CD4-positive, alpha-beta memory T cell (primary cell): ENCODE results near the gene DLD. TPM values are rescaled to one million over a fixed set of nuclear protein-coding genes. Genes with fewer than 3 reads are reported as not detected.
A peak's percentile ranks its signal among the peaks of the same experiment; 100 is the strongest.
"Not testable (repeated sequence)": the region's sequence is repeated elsewhere in the genome, so short reads cannot be mapped to it uniquely, and the experiment has no call there.

ENCODE experiments used
- CTCF ChIA-PET: fragments of 350-600 bp; sonication (Branson Sonifier 250); formaldehyde crosslinking; loops from one replicate; lab custom pipeline; 2021; ENCODE audit warnings: inconsistent platforms; ENCODE audit not compliant: partially characterized antibody; lab: Charles Lee
- POLR2A ChIA-PET: fragments of 350-600 bp; sonication (Branson Sonifier 250); formaldehyde crosslinking; loops from one replicate; lab custom pipeline; 2021; ENCODE audit not compliant: partially characterized antibody; lab: Charles Lee
- DNase-seq, 5 donors: peaks; one replicate each; pipeline versions ENCODE4 v3.0.0 to v3.0.0-alpha.2; 2020 to 2022; ENCODE audit warnings: mixed read lengths in 1 of 5
- H3K27ac ChIP-seq: one replicate; pipeline ENCODE4 v1.7.0; 2013; ENCODE audit warnings: low read depth, low read length
- H3K27me3 ChIP-seq: 2 replicates; pipeline ENCODE4 v1.7.0; 2013; ENCODE audit warnings: mild to moderate bottlenecking, low read length, moderate library complexity; ENCODE audit not compliant: insufficient read depth
- H3K36me3 ChIP-seq: 2 replicates; pipeline ENCODE4 v1.7.0; 2013; ENCODE audit warnings: mild to moderate bottlenecking, low read length, moderate library complexity; ENCODE audit not compliant: insufficient read depth
- H3K4me1 ChIP-seq: 2 replicates; pipeline ENCODE4 v1.7.0; 2013; ENCODE audit warnings: mild to moderate bottlenecking, low read length, moderate library complexity; ENCODE audit not compliant: insufficient read depth
- H3K4me3 ChIP-seq, 2 donors: one replicate each; pipeline ENCODE4 v1.7.0; 2013; ENCODE audit warnings: low read length in 2 of 2, mild to moderate bottlenecking in 1 of 2
- H3K9me3 ChIP-seq, 2 donors: one replicate each; pipeline ENCODE4 v1.7.0; 2013; ENCODE audit warnings: low read length in 2 of 2, control low read depth in 1 of 2; ENCODE audit not compliant: control insufficient read depth in 1 of 2
- H3K27ac Mint-ChIP-seq, 7 donors: one replicate each; pipeline ENCODE4 v1.8.0; 2020 to 2021; ENCODE audit warnings: mixed read lengths in 7 of 7, mild to moderate bottlenecking in 6 of 7, inconsistent platforms in 3 of 7, moderate library complexity in 3 of 7
- H3K27me3 Mint-ChIP-seq, 2 donors: one replicate each; pipeline ENCODE4 v1.8.0; 2020 to 2021; ENCODE audit warnings: mixed read lengths in 2 of 2
- H3K36me3 Mint-ChIP-seq, 2 donors: one replicate each; pipeline ENCODE4 v1.8.0; 2020 to 2021; ENCODE audit warnings: mixed read lengths in 2 of 2, inconsistent platforms in 1 of 2, mild to moderate bottlenecking in 1 of 2
- H3K4me1 Mint-ChIP-seq, 4 donors: one replicate each; pipeline ENCODE4 v1.8.0; 2020 to 2021; ENCODE audit warnings: mixed read lengths in 4 of 4, mild to moderate bottlenecking in 1 of 4
- H3K4me3 Mint-ChIP-seq, 8 donors: one replicate each; pipeline ENCODE4 v1.8.0; 2020 to 2021; ENCODE audit warnings: mixed read lengths in 8 of 8, mild to moderate bottlenecking in 7 of 8, moderate library complexity in 6 of 8, inconsistent platforms in 3 of 8
- H3K9me3 Mint-ChIP-seq, 8 donors: one replicate each; pipeline ENCODE4 v1.8.0; 2020 to 2021; ENCODE audit warnings: mixed read lengths in 8 of 8, mild to moderate bottlenecking in 5 of 8, inconsistent platforms in 3 of 8, moderate library complexity in 1 of 8
- intact Hi-C: fragments of 100-400 bp; cut with micrococcal nuclease; formaldehyde crosslinking; loops from one replicate; pipeline ENCODE4 v1.15.1; 2023
- polyA plus RNA-seq, 2 donors: library from polyadenylated mRNA; unstranded; fragments of 300-500 nt; fragmentation: Illumina TruSeq; gene quantifications; one replicate each; pipeline ENCODE4 v1.2.3, GENCODE V29; 2021
- total RNA-seq, 2 experiments: library from RNA; stranded (reverse); gene quantifications; one replicate each; pipeline ENCODE4 v1.2.3, GENCODE V29; 2021

Gene DLD
- total and polyA plus RNA-seq, 4 experiments from 2014 or later, result 42.1 to 75.9 (median 54.5) TPM

- CTCF ChIA-PET, result no interaction called here
- Histone ChIP-seq H3K9me3 (no peaks in the 10 kb centered on the region), H3K27me3 (no peaks in the 10 kb centered on the region), H3K4me1 (peaks cover 23% of the 10 kb centered on the region), H3K4me3 (no peak overlapping the region), H3K36me3 (peaks cover 39% of the 10 kb centered on the region), H3K27ac (no peak overlapping the region)
- no peaks in the 10 kb centered on the region for H3K27me3 Mint-ChIP-seq
- no peak for DNase-seq
- H3K4me1 Mint-ChIP-seq, result peaks cover 27 to 44% (median 39%) of the 10 kb centered on the region in 4 donors
- intact Hi-C loops, result loop anchor here (10.0 kb wide), 1 partner anchor 225 kb away; no protein-coding TSS in a partner anchor
- POLR2A ChIA-PET, result no interaction called here
- no peak overlapping the region for H3K4me3 Mint-ChIP-seq
- H3K36me3 Mint-ChIP-seq, result peaks cover 62 to 79% of the 10 kb centered on the region in 2 donors
- H3K27ac Mint-ChIP-seq, result peak overlapping the region in 4 of 7 donors; percentile 2 to 90 (median 38)
- H3K9me3 Mint-ChIP-seq, result no peaks in the 10 kb centered on the region
These were observed 29.2 kb downstream of the DLD start for GRCh38 chr7:107920048-107920772.

DNA sequence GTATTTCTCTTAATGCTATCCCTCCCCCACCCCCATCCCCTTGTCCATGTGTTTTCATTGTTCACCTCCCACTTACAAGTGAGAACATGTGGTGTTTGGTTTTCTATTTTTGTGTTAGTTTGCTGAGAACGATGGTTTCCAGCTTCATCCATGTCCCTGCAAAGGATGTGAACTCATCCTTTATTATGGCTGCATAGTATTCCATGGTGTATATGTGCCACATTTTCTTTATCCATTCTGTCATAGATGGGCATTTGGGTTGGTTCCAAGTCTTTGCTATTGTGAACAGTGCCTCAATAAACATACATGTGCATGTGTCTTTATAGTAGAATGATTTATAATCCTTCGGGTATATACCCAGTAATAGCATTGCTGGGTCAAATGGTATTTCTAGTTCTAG is 30.8 kb downstream of the DLD start:
- H3K36me3 ChIP-seq, result peaks cover 34% of the 10 kb centered on the region
- peaks cover 25% of the 10 kb centered on the region for H3K4me1 ChIP-seq
- H3K27ac ChIP-seq, H3K4me3 ChIP-seq, H3K9me3 Mint-ChIP-seq, H3K27me3 Mint-ChIP-seq, DNase-seq, CTCF ChIA-PET, H3K27me3 ChIP-seq, H3K4me3 Mint-ChIP-seq, H3K9me3 ChIP-seq, POLR2A ChIA-PET: not testable (repeated sequence)
- Mint-ChIP-seq H3K27ac (peak overlapping the region in 2 of 7 donors; percentile 65 to 75), H3K4me1 (peaks cover 34 to 56% (median 45%) of the 10 kb centered on the region in 4 donors), H3K36me3 (peaks cover 63 to 80% of the 10 kb centered on the region in 2 donors)
- intact Hi-C loops, result loop anchor here (10.0 kb wide), 1 partner anchor 223 kb away; no protein-coding TSS in a partner anchor

- ChIA-PET CTCF (no interaction called here), POLR2A (no interaction called here)
- Histone ChIP-seq H3K9me3 (no peaks in the 10 kb centered on the region), H3K36me3 (peaks cover 26% of the 10 kb centered on the region), H3K27me3 (no peaks in the 10 kb centered on the region), H3K4me1 (peaks cover 25% of the 10 kb centered on the region), H3K27ac (no peak overlapping the region), H3K4me3 (no peak overlapping the region)
- DNase-seq, result no peak
- H3K27ac Mint-ChIP-seq, result peak overlapping the region in 5 of 7 donors; percentile 3 to 83 (median 55)
- H3K4me3 Mint-ChIP-seq, result peak overlapping the region in 1 of 8 donors; percentile 52
- intact Hi-C loops, result loop anchor here (10.0 kb wide), 1 partner anchor 222 kb away; no protein-coding TSS in a partner anchor
- H3K27me3 Mint-ChIP-seq, result no peaks in the 10 kb centered on the region
- H3K9me3 Mint-ChIP-seq, result no peaks in the 10 kb centered on the region
- H3K4me1 Mint-ChIP-seq, result peaks cover 34 to 52% (median 44%) of the 10 kb centered on the region in 4 donors
- H3K36me3 Mint-ChIP-seq, result peaks cover 56 to 70% of the 10 kb centered on the region in 2 donors
These were observed 31.9 kb downstream of the DLD start for GRCh38 chr7:107922886-107923285.

DNA sequence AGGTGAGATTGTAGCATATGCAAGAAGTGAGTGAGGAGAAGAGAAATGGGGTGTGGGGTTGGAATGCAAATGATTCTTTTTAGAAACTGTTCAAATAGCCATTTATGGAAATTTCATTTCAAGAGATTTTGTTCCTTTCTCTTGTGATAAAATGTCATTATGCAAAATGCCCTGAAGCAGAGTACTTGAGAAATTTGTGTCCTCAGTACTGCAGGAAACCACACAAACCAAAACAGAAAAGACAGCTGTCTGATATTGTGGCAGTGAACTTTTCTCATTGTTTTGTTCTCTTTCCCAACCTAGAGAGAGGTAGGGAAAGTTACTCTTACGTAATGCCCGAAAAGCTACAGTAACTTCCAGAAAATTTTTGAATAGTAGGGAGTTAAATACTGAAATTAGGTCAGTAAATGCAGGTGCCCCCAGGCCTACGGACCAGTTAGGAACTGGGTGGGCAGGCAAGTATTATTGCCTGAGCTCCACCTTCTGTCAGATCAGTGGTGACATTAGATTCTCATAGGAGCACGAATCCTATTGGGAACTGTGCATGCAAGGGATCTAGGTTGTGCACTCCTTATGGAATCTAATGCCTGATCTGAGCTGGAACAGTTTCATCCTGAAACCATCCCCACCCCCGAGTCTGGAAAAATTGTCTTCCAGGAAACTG is 34.0 kb downstream of the DLD start:
- Histone ChIP-seq H3K9me3 (no peaks in the 10 kb centered on the region), H3K27ac (no peak overlapping the region), H3K4me3 (no peak overlapping the region), H3K36me3 (peaks cover 8% of the 10 kb centered on the region), H3K27me3 (no peaks in the 10 kb centered on the region), H3K4me1 (peaks cover 25% of the 10 kb centered on the region)
- ChIA-PET POLR2A (no interaction called here), CTCF (interaction anchor here (1.6 kb wide), 1 partner anchor 9 kb away, joined by 5 read pairs; no protein-coding TSS in a partner anchor)
- no peaks in the 10 kb centered on the region for H3K9me3 Mint-ChIP-seq
- intact Hi-C loops, result loop anchor here (10.0 kb wide), 1 partner anchor 220 kb away; no protein-coding TSS in a partner anchor
- peaks cover 48 to 63% of the 10 kb centered on the region in 2 donors for H3K36me3 Mint-ChIP-seq
- peak in 3 of 5 donors; percentile 6 to 7 (median 6) for DNase-seq
- peak overlapping the region; percentile 0 to 87 (median 64) for H3K27ac Mint-ChIP-seq
- H3K4me1 Mint-ChIP-seq, result peaks cover 32 to 60% (median 42%) of the 10 kb centered on the region in 4 donors
- H3K4me3 Mint-ChIP-seq, result peak overlapping the region in 6 of 8 donors; percentile 0 to 65 (median 18)
- H3K27me3 Mint-ChIP-seq, result no peaks in the 10 kb centered on the region

GRCh38 chr7:107926481-107926880 is 35.5 kb downstream of the DLD start:
- Histone ChIP-seq H3K27me3 (no peaks in the 10 kb centered on the region), H3K36me3 (no peaks in the 10 kb centered on the region), H3K9me3 (no peaks in the 10 kb centered on the region), H3K4me3 (no peak overlapping the region), H3K27ac (no peak overlapping the region), H3K4me1 (peaks cover 25% of the 10 kb centered on the region)
- Mint-ChIP-seq H3K27ac (peak overlapping the region in 1 of 7 donors; percentile 30), H3K4me3 (no peak overlapping the region), H3K36me3 (peaks cover 36 to 56% of the 10 kb centered on the region in 2 donors), H3K9me3 (no peaks in the 10 kb centered on the region), H3K27me3 (no peaks in the 10 kb centered on the region), H3K4me1 (peaks cover 26 to 51% (median 37%) of the 10 kb centered on the region in 4 donors)
- intact Hi-C loops, result loop anchor here (10.0 kb wide), 1 partner anchor 218 kb away; no protein-coding TSS in a partner anchor
- POLR2A ChIA-PET, result no interaction called here
- no peak for DNase-seq
- CTCF ChIA-PET, result no interaction called here

DNA sequence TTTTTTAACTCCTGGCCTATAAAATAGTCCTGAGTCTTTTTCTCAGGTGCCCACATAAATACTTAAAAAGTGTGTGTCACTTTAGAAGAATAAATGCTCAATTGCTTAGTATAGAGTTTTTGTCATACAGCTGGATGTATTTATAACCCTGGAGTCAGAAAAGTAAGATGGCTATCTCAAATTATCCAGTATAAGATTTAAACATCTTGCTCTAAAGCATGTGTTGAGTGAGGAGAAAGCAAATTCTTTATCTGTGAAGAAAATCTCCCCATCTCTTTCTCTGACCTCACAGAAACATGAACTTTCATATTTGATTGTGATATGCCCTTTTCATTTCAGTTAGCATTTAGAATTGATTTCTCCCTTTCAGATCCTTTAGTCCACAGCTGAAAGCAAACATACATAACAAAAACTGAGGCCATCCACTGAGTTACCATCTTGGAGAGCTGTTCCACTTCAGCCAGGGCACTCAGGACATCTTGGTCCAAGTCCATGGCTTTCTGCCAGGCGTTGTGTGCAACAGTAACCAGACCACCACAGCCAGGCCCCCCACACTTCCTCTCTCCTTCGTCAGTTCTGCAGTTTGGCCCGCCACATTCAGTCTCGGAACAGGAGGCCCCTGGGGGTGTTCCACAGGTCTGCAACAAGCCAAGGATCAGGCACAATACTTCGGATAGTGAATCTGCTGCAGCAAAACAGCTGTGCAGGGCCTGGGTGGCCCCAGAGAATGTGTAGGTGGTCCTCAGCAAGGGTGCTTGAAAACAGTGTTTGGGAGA is 40.9 kb downstream of the DLD start:
- CTCF ChIA-PET, result no interaction called here
- H3K27ac Mint-ChIP-seq, result peak overlapping the region in 2 of 7 donors; percentile 11 to 48

More for the DNA sequence above, 40.9 kb downstream of the DLD start:
- no peaks in the 10 kb centered on the region for H3K4me1 ChIP-seq
- Mint-ChIP-seq H3K4me3 (no peak overlapping the region), H3K27me3 (no peaks in the 10 kb centered on the region), H3K36me3 (peaks cover 22 to 27% of the 10 kb centered on the region in 2 donors), H3K4me1 (peaks cover 3 to 12% (median 6%) of the 10 kb centered on the region in 4 donors), H3K9me3 (no peaks in the 10 kb centered on the region)
- H3K4me3 ChIP-seq, result no peak overlapping the region
- POLR2A ChIA-PET, result no interaction called here
- no peaks in the 10 kb centered on the region for H3K27me3 ChIP-seq
- no peaks in the 10 kb centered on the region for H3K9me3 ChIP-seq
- intact Hi-C loops, result no loop called here
- H3K36me3 ChIP-seq, result no peaks in the 10 kb centered on the region
- H3K27ac ChIP-seq, result no peak overlapping the region
- no peak for DNase-seq
